GM23338 (cell line): Measurements from ENCODE around the gene MED13L. TPM values are rescaled to one million over a fixed set of nuclear protein-coding genes. Genes with fewer than 3 reads are reported as not detected.

ENCODE experiments used
- ATAC-seq: fragments of 200-7000 bp; cut with Tn5 transposase; 3 replicates; pipeline ENCODE4 v1.9.1; 2020
- DNase-seq: peaks from one replicate; pipeline ENCODE4 v3.0.0-alpha.2; 2015; ENCODE audit warnings: low spot score
- H2AFZ ChIP-seq: fragments of 200-600 bp; sonication (generic); 2 replicates; pipeline ENCODE4 v1.8.0; 2016; ENCODE audit warnings: antibody characterized with exemption, mild to moderate bottlenecking, moderate library complexity
- H3F3A ChIP-seq: fragments of 200-600 bp; sonication (generic); replicated peaks from 2 replicates; pipeline ENCODE4 v1.8.0; 2017; ENCODE audit warnings: antibody characterized with exemption, mixed run types, low read depth
- H3K27ac ChIP-seq: fragments of 200-600 bp; sonication (generic); 2 replicates; pipeline ENCODE4 v1.6.1; 2016; ENCODE audit warnings: low read depth
- H3K27me3 ChIP-seq: fragments of 200-600 bp; sonication (generic); 2 replicates; pipeline ENCODE4 v1.8.0; 2016; ENCODE audit warnings: mild to moderate bottlenecking, mixed run types, moderate library complexity; ENCODE audit not compliant: insufficient read depth
- H3K36me3 ChIP-seq: fragments of 200-600 bp; sonication (generic); 2 replicates; pipeline ENCODE4 v1.8.0; 2016; ENCODE audit warnings: mild to moderate bottlenecking; ENCODE audit not compliant: insufficient read depth
- H3K4me1 ChIP-seq: fragments of 200-600 bp; sonication (generic); 2 replicates; pipeline ENCODE4 v1.8.0; 2016; ENCODE audit warnings: mild to moderate bottlenecking, moderate library complexity; ENCODE audit not compliant: insufficient read depth
- H3K4me2 ChIP-seq: fragments of 200-600 bp; sonication (generic); 2 replicates; pipeline ENCODE4 v1.7.1; 2017; ENCODE audit warnings: mixed run types
- H3K4me3 ChIP-seq: fragments of 200-600 bp; sonication (generic); 2 replicates; pipeline ENCODE4 v1.6.1; 2016; ENCODE audit warnings: mixed run types
- H3K79me2 ChIP-seq: fragments of 200-600 bp; sonication (generic); replicated peaks from 2 replicates; pipeline ENCODE4 v1.8.0; 2017; ENCODE audit warnings: mild to moderate bottlenecking; ENCODE audit not compliant: insufficient read depth
- H3K9me2 ChIP-seq: fragments of 200-600 bp; sonication (generic); 2 replicates; pipeline ENCODE4 v1.8.0; 2017; ENCODE audit not compliant: insufficient read depth
- H4K20me1 ChIP-seq: fragments of 200-600 bp; sonication (generic); replicated peaks from 2 replicates; pipeline ENCODE4 v1.8.0; 2017; ENCODE audit warnings: mild to moderate bottlenecking; ENCODE audit not compliant: insufficient read depth
- H3K27ac Mint-ChIP-seq: 2 replicates; pipeline ENCODE4 v1.8.0; 2020; ENCODE audit warnings: inconsistent platforms, mild to moderate bottlenecking, moderate library complexity, mixed read lengths
- H3K27me3 Mint-ChIP-seq: 3 replicates; pipeline ENCODE4 v1.8.0; 2022; ENCODE audit warnings: low read depth, mild to moderate bottlenecking, moderate library complexity, mixed read lengths, inconsistent platforms; ENCODE audit not compliant: insufficient read depth, poor library complexity
- H3K36me3 Mint-ChIP-seq: 3 replicates; pipeline ENCODE4 v1.8.0; 2021; ENCODE audit warnings: low read depth, mild to moderate bottlenecking, inconsistent platforms, moderate library complexity, mixed read lengths
- H3K4me1 Mint-ChIP-seq: 3 replicates; pipeline ENCODE4 v1.8.0; 2020; ENCODE audit warnings: mild to moderate bottlenecking, inconsistent platforms, mixed read lengths
- H3K4me3 Mint-ChIP-seq: 3 replicates; pipeline ENCODE4 v1.8.0; 2021; ENCODE audit warnings: moderate library complexity, mild to moderate bottlenecking, inconsistent platforms, mixed read lengths
- H3K9me3 Mint-ChIP-seq: 3 replicates; pipeline ENCODE4 v1.8.0; 2020; ENCODE audit warnings: moderate library complexity, mild to moderate bottlenecking, inconsistent platforms, mixed read lengths
- CREB1 ChIP-seq: fragments of 250-450 bp; sonication (Bioruptor Pico); IDR thresholded peaks from 2 replicates; pipeline ENCODE4 v1.5.0; 2020; ENCODE audit warnings: low read depth, mild to moderate bottlenecking, moderate library complexity
- CTCF ChIP-seq, 2 experiments: fragments of 200-600 bp in 1 of 2; sonication (generic) in 1 of 2; conservative IDR thresholded peaks; 2 replicates each; pipeline versions ENCODE4 v1.5.1 to v1.6.1; 2016 to 2017; ENCODE audit warnings: antibody characterized with exemption in 2 of 2, low read depth in 2 of 2, mild to moderate bottlenecking in 2 of 2, moderate library complexity in 1 of 2
- ETS1 ChIP-seq: IDR thresholded peaks from 2 replicates; pipeline ENCODE4 v1.6.1; 2016; ENCODE audit warnings: antibody characterized with exemption
- NANOG ChIP-seq: IDR thresholded peaks from 2 replicates; pipeline ENCODE4 v1.6.1; 2016; ENCODE audit warnings: antibody characterized with exemption, borderline replicate concordance
- POLR2AphosphoS5 ChIP-seq: IDR thresholded peaks from 2 replicates; pipeline ENCODE4 v1.6.1; 2016; ENCODE audit warnings: antibody characterized with exemption, low read depth
- REST ChIP-seq: IDR thresholded peaks from one replicate; pipeline ENCODE4 v1.6.1; 2018; ENCODE audit warnings: antibody characterized with exemption; ENCODE audit not compliant: unreplicated experiment
- STAT1 ChIP-seq: IDR thresholded peaks from one replicate; pipeline ENCODE4 v1.6.1; 2016; ENCODE audit warnings: antibody characterized with exemption; ENCODE audit not compliant: unreplicated experiment
- ZNF114 ChIP-seq: fragments of 250-450 bp; sonication (Bioruptor Pico); IDR thresholded peaks from 2 replicates; pipeline ENCODE4 v1.5.0; 2020; ENCODE audit warnings: mild to moderate bottlenecking, moderate library complexity
- polyA plus RNA-seq: library from polyadenylated mRNA; unstranded; fragments of >200 nt; fragmentation: Nextera tagmentation; extraction: Ambion mirVana; gene quantifications from 2 replicates; pipeline ENCODE4 v1.2.1, GENCODE V29; 2016
- total RNA-seq: library from RNA; depleted of rRNA; stranded (reverse); fragments of >200 nt; shearing (Covaris generic); gene quantifications from 2 replicates; pipeline ENCODE4 v1.2.3, GENCODE V29; 2014

MED13L gene
- total and polyA plus RNA-seq, 2 experiments from 2014 or later = 20.9 to 73.6 TPM

- TF ChIP-seq POLR2AphosphoS5 = no peak
- no peak for TF ChIP-seq ZNF114 (CRISPR knock-in tag)
- TF ChIP-seq NANOG = no peak
- no peak for TF ChIP-seq CREB1
- TF ChIP-seq REST = no peak
- no peak for TF ChIP-seq STAT1
- no peak for TF ChIP-seq ETS1
- TF ChIP-seq CTCF (conservative IDR thresholded peaks at IDR 0.05; ENCODE audit: low read depth in 2 of 2) = no peak
These were observed 220.1 kb downstream of the MED13L start (continued) for GRCh38 chr12:116057356-116057755.

GRCh38 chr12:116055895-116056607 is 221.4 kb downstream of the MED13L start:
- Mint-ChIP-seq H3K4me1 (peaks cover 5% of the 10 kb centered on the region), H3K27me3 (no peaks in the 10 kb centered on the region), H3K36me3 (no peaks in the 10 kb centered on the region), H3K4me3 (no peak overlapping the region), H3K27ac (no peak overlapping the region), H3K9me3 (no peaks in the 10 kb centered on the region)
- Histone ChIP-seq H2AFZ (no peak overlapping the region), H3K79me2 (peaks cover 24% of the 10 kb centered on the region), H3K27ac (no peak overlapping the region), H3K27me3 (no peaks in the 10 kb centered on the region), H3K36me3 (no peaks in the 10 kb centered on the region), H4K20me1 (no peaks in the 10 kb centered on the region; the same call in 1 of the 2 replicates), H3K9me2 (no peaks in the 10 kb centered on the region), H3K4me2 (no peak overlapping the region), H3F3A (no peaks in the 10 kb centered on the region), H3K4me1 (no peaks in the 10 kb centered on the region), H3K4me3 (no peak overlapping the region)
- ATAC-seq (no peak), DNase-seq (no peak)
- TF ChIP-seq REST (no peak), STAT1 (no peak)
